ENCODE results near the gene ADAMTS2. TPM values are rescaled to one million over a fixed set of nuclear protein-coding genes. Genes with fewer than 3 reads are reported as not detected.

The ADAMTS2 gene
- total and polyA plus RNA-seq, 4 experiments from 2014 or later, result 0.07 TPM; not detected in 3

DNA sequence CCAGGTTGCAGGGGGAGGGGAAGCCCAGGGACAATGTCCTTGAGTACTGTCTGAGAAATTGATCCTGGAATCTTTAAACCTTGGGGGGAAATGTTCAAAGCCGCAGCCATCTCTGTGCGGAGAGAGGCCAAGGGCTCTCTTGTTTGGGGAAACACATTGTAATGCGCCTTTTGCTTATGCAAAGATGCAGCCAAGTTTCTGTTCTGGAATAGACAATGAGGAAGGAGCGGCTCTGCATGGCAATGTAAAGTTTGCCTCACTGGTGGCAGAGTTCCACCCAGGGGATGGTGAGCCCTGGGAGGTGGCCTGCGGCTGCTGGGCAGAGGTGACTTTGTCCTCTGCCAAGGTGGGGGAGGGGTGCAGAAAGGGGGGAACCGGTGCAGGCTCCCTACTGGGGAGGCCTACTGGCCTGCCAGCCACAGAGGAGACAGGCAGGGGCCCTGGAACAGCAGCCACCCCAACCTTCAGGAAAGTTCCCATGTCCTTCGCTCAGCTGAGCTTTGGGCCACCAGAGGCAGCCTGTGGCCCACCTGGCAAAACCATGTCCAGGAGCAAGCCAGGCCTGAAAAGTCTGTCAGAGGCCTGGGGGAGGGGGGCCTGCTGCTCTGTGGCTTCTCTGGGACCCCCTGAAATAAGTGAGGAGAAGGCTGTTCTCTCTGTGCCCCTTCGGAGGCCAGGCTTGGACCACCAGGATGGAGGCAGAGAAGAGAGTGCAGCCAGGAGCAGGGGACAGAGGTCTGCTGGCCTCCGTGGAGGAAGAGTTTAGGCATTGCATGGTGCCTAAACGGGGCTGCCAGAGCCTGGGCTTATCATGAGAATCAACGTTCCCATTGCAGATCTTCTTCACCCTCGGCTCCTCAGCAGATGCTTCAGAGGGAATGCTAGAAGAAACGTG lies 157.3 kb downstream of the ADAMTS2 start:
- ChIA-PET CTCF (ENCODE audit: partially characterized antibody) (no interaction called here), POLR2A (ENCODE audit: partially characterized antibody) (no interaction called here)
- Mint-ChIP-seq H3K4me3 (no peak overlapping the region), H3K27me3 (peaks cover 6 to 22% of the 10 kb centered on the region in 2 donors), H3K27ac (no peak overlapping the region), H3K9me3 (peaks cover 0 to 2% (median 0%) of the 10 kb centered on the region in 8 donors), H3K4me1 (no peaks in the 10 kb centered on the region), H3K36me3 (no peaks in the 10 kb centered on the region)
- Histone ChIP-seq H3K27ac (ENCODE audit: low read depth, low read length) (no peak overlapping the region), H3K4me1 (ENCODE audit: insufficient read depth, low read length) (no peaks in the 10 kb centered on the region), H3K9me3 (ENCODE audit: control insufficient read depth in 1 of 2, low read length in 2 of 2) (no peaks in the 10 kb centered on the region), H3K36me3 (ENCODE audit: insufficient read depth, low read length) (no peaks in the 10 kb centered on the region), H3K4me3 (ENCODE audit: low read length in 2 of 2) (no peak overlapping the region), H3K27me3 (ENCODE audit: insufficient read depth, low read length) (no peaks in the 10 kb centered on the region)
- intact Hi-C loops (cut with micrococcal nuclease), result no loop called here
- DNase-seq, result no peak

DNA sequence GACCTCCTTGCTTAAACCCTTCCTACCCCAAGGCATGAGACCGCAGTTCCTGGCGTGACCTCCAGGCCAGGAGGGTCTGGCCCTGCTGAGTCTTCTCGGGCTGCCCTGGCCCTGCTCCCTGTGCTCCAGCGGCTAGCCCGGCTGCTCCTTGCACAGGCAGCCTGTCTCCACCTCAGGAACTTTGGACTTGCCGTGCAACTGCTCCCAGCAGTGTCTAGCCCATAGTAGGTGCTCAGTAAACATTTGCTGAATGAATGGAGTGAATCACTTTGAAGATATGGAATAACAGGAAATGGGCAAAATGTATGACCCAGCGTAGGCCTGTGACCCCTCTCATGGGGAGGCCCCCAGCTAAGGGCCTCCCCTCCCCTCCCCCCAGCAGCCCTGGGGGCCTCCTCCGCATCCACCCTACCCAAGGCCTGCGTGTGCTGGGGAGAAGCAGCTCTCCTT lies 158.0 kb downstream of the ADAMTS2 start:
- no peak overlapping the region for H3K4me3 Mint-ChIP-seq
- H3K4me1 Mint-ChIP-seq, result no peaks in the 10 kb centered on the region
- Histone ChIP-seq H3K36me3 (ENCODE audit: insufficient read depth, low read length) (no peaks in the 10 kb centered on the region), H3K4me3 (ENCODE audit: low read length in 2 of 2) (no peak overlapping the region), H3K27ac (ENCODE audit: low read depth, low read length) (no peak overlapping the region), H3K4me1 (ENCODE audit: insufficient read depth, low read length) (no peaks in the 10 kb centered on the region), H3K27me3 (ENCODE audit: insufficient read depth, low read length) (no peaks in the 10 kb centered on the region), H3K9me3 (ENCODE audit: control insufficient read depth in 1 of 2, low read length in 2 of 2) (no peaks in the 10 kb centered on the region)
- intact Hi-C loops (cut with micrococcal nuclease), result no loop called here
- H3K36me3 Mint-ChIP-seq, result no peaks in the 10 kb centered on the region
- no peak for DNase-seq
- H3K9me3 Mint-ChIP-seq, result peaks cover 0 to 2% (median 0%) of the 10 kb centered on the region in 8 donors
- POLR2A ChIA-PET (ENCODE audit: partially characterized antibody), result no interaction called here
- CTCF ChIA-PET (ENCODE audit: partially characterized antibody), result no interaction called here
- H3K27me3 Mint-ChIP-seq, result peaks cover 7 to 22% of the 10 kb centered on the region in 2 donors
- H3K27ac Mint-ChIP-seq, result no peak overlapping the region

DNA sequence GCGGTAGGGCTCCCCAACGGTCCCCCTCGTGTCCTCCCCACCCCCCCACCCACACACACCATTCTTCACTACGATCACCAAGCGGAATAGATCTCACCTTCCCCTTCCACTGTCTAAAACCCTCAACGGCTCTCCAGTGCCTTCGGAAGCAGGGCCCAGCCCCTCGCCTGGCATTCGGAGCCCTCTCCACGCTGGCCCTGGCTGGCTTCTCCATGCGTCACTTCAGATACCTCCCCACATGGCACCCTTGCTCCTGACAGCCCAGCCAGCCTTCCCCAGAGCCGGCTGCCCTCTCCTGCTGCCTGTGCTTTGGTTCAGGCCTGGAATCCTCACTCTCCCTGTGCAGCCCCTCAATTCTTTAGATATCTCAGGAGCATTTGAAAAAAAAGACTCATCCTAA lies 158.5 kb downstream of the ADAMTS2 start:
- ChIA-PET CTCF (ENCODE audit: partially characterized antibody) (no interaction called here), POLR2A (ENCODE audit: partially characterized antibody) (no interaction called here)
- no peaks in the 10 kb centered on the region for H3K9me3 ChIP-seq (ENCODE audit: control insufficient read depth in 1 of 2, low read length in 2 of 2)
- H3K27me3 ChIP-seq (ENCODE audit: insufficient read depth, low read length), result no peaks in the 10 kb centered on the region
- intact Hi-C loops (cut with micrococcal nuclease), result no loop called here
- peaks cover 0 to 2% (median 0%) of the 10 kb centered on the region in 8 donors for H3K9me3 Mint-ChIP-seq
- H3K27me3 Mint-ChIP-seq, result peaks cover 10 to 25% of the 10 kb centered on the region in 2 donors
- DNase-seq, result no peak
- no peak overlapping the region for H3K4me3 ChIP-seq (ENCODE audit: low read length in 2 of 2)
- no peaks in the 10 kb centered on the region for H3K4me1 ChIP-seq (ENCODE audit: insufficient read depth, low read length)
- no peak overlapping the region for H3K27ac ChIP-seq (ENCODE audit: low read depth, low read length)
- H3K27ac Mint-ChIP-seq, result no peak overlapping the region
- H3K36me3 Mint-ChIP-seq, result no peaks in the 10 kb centered on the region
- no peaks in the 10 kb centered on the region for H3K36me3 ChIP-seq (ENCODE audit: insufficient read depth, low read length)
- H3K4me1 Mint-ChIP-seq, result no peaks in the 10 kb centered on the region
- H3K4me3 Mint-ChIP-seq, result no peak overlapping the region

DNA sequence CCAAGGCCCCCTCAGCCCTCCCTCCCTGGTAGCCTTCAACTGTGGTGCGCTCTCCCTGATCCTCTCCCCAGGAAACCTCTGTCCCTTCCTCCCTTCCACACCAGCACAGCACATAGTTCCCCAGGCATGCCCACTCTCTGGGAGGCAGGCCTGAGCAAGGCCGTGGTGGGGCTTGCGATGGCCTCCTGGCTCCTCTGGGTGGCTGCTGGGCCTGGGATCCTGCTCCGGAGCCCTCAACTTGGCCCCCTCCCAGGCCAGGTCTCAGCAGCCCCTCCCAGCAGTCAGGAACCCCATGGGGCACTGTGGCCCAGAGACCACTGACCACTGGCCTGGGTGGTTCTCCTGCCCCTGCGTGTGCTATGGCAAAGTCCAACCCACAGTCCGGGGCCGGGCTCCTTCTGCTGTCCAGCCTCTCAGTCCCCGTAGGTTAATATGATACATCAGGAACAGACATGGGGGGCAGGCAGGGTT lies 159.3 kb downstream of the ADAMTS2 start:
- peaks cover 14 to 31% of the 10 kb centered on the region in 2 donors for H3K27me3 Mint-ChIP-seq
- H3K27ac Mint-ChIP-seq, result peak overlapping the region in 1 of 7 donors; percentile 41
- ChIA-PET POLR2A (ENCODE audit: partially characterized antibody) (no interaction called here), CTCF (ENCODE audit: partially characterized antibody) (no interaction called here)
- H3K36me3 Mint-ChIP-seq, result no peaks in the 10 kb centered on the region
- no peaks in the 10 kb centered on the region for H3K36me3 ChIP-seq (ENCODE audit: insufficient read depth, low read length)
- H3K9me3 ChIP-seq (ENCODE audit: control insufficient read depth in 1 of 2, low read length in 2 of 2), result no peaks in the 10 kb centered on the region
- intact Hi-C loops (cut with micrococcal nuclease), result no loop called here
- H3K4me1 Mint-ChIP-seq, result no peaks in the 10 kb centered on the region
- H3K4me3 Mint-ChIP-seq, result no peak overlapping the region
- no peak overlapping the region for H3K27ac ChIP-seq (ENCODE audit: low read depth, low read length)
- H3K27me3 ChIP-seq (ENCODE audit: insufficient read depth, low read length), result no peaks in the 10 kb centered on the region
- DNase-seq, result no peak
- H3K9me3 Mint-ChIP-seq, result peaks cover 0 to 2% (median 0%) of the 10 kb centered on the region in 8 donors
- no peak overlapping the region for H3K4me3 ChIP-seq (ENCODE audit: low read length in 2 of 2)
- H3K4me1 ChIP-seq (ENCODE audit: insufficient read depth, low read length), result no peaks in the 10 kb centered on the region

DNA sequence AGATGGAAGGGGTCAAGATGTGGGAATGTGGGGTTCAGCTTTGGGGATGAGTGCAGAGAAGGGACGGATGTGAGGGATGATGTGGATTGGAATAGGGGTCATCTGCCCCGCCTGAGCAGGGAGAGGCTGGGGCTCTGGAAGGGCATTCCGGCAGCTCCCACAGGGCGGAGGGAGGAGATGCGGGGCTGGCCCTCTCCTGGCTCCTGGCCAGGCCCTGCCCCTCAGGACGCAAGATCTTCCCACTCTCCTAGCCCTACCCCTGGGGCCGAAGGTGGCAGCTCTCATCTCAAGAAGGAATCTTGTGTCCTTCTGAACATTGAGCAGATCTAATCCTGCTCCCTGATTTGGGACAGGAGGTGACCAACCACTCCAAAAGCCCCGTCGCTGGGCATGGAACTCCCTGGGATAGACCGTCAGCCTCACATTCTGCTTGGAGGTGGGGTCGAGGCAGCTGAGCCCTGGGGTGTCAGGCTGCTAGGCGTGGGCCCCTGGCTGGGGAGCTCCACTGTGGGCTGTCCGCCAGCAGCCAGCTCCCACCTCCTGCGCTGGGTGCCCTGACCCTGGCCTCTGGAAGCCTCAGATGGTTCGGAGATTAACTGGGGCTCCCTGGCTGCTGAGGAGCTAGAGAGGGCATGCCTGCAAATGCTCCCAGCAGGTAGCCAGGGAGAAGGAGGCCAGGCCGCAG lies 159.9 kb downstream of the ADAMTS2 start:
- Mint-ChIP-seq H3K4me3 (no peak overlapping the region), H3K27me3 (peaks cover 16 to 35% of the 10 kb centered on the region in 2 donors), H3K36me3 (no peaks in the 10 kb centered on the region), H3K4me1 (no peaks in the 10 kb centered on the region), H3K27ac (no peak overlapping the region), H3K9me3 (peaks cover 0 to 2% (median 0%) of the 10 kb centered on the region in 8 donors)
- Histone ChIP-seq H3K36me3 (ENCODE audit: insufficient read depth, low read length) (no peaks in the 10 kb centered on the region), H3K4me1 (ENCODE audit: insufficient read depth, low read length) (no peaks in the 10 kb centered on the region), H3K27ac (ENCODE audit: low read depth, low read length) (no peak overlapping the region), H3K9me3 (ENCODE audit: control insufficient read depth in 1 of 2, low read length in 2 of 2) (no peaks in the 10 kb centered on the region), H3K4me3 (ENCODE audit: low read length in 2 of 2) (no peak overlapping the region), H3K27me3 (ENCODE audit: insufficient read depth, low read length) (no peaks in the 10 kb centered on the region)
- DNase-seq, result no peak
- CTCF ChIA-PET (ENCODE audit: partially characterized antibody), result no interaction called here
- POLR2A ChIA-PET (ENCODE audit: partially characterized antibody), result no interaction called here
- intact Hi-C loops (cut with micrococcal nuclease), result no loop called here

DNA sequence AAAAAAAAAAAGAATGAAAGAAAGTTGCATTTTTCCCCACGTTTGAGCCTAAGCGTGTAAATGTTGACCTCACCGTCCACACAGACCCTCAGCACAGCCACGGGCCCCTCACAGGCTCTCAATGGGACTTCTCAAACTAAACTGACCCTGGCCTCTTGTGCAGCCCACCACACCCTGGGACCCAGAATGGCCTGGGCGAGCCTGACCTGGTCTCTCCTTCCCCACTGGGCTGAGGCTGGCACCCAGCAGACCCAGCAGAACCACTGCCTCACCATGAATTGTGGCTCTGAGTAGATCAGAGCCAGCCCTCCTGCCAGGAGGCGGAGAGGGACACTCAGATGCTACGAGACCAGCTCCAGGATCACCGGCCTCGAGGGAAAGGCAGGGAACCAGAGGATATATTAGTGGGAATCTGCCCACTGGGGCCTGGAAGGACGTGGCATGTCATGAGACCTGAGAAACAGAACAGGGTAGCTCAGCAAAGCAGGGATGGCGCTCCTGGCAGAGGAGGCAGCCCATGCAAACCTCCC lies 160.7 kb downstream of the ADAMTS2 start:
- peaks cover 16 to 36% of the 10 kb centered on the region in 2 donors for H3K27me3 Mint-ChIP-seq
- no peaks in the 10 kb centered on the region for H3K4me1 Mint-ChIP-seq
- intact Hi-C loops (cut with micrococcal nuclease), result no loop called here
- H3K36me3 Mint-ChIP-seq, result no peaks in the 10 kb centered on the region
- H3K27ac ChIP-seq (ENCODE audit: low read depth, low read length), result no peak overlapping the region
- no peak for DNase-seq
- peaks cover 0 to 2% (median 0%) of the 10 kb centered on the region in 8 donors for H3K9me3 Mint-ChIP-seq
- H3K27me3 ChIP-seq (ENCODE audit: insufficient read depth, low read length), result no peaks in the 10 kb centered on the region
- H3K4me1 ChIP-seq (ENCODE audit: insufficient read depth, low read length), result no peaks in the 10 kb centered on the region
- H3K9me3 ChIP-seq (ENCODE audit: control insufficient read depth in 1 of 2, low read length in 2 of 2), result no peaks in the 10 kb centered on the region
- no peak overlapping the region for H3K4me3 ChIP-seq (ENCODE audit: low read length in 2 of 2)
- no peak overlapping the region for H3K4me3 Mint-ChIP-seq
- ChIA-PET CTCF (ENCODE audit: partially characterized antibody) (no interaction called here), POLR2A (ENCODE audit: partially characterized antibody) (no interaction called here)
- no peaks in the 10 kb centered on the region for H3K36me3 ChIP-seq (ENCODE audit: insufficient read depth, low read length)
- peak overlapping the region in 1 of 7 donors; percentile 5 for H3K27ac Mint-ChIP-seq

DNA sequence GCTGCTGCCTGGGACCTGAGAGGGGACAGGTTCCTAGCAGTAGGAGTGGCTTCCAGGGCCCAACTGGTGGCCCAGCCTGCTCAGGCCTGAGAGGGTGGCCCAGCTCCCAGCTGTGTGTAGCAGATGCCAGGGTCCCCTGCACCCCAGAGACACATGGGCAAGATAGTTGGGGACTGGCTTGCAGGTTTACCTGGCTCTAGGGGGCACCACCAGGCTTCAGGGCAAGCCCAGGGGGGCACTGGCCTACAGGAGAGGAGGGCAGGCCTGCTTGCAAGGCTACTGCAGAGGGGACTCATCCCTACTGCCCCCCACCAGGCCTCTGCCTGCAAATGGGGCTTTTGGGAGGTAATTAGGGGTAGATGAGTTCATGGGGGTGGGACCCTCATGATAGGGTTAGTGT lies 161.8 kb downstream of the ADAMTS2 start:
- no peaks in the 10 kb centered on the region for H3K36me3 Mint-ChIP-seq
- Histone ChIP-seq H3K27ac (ENCODE audit: low read depth, low read length) (no peak overlapping the region), H3K9me3 (ENCODE audit: control insufficient read depth in 1 of 2, low read length in 2 of 2) (no peaks in the 10 kb centered on the region), H3K36me3 (ENCODE audit: insufficient read depth, low read length) (no peaks in the 10 kb centered on the region), H3K4me3 (ENCODE audit: low read length in 2 of 2) (no peak overlapping the region), H3K27me3 (ENCODE audit: insufficient read depth, low read length) (no peaks in the 10 kb centered on the region), H3K4me1 (ENCODE audit: insufficient read depth, low read length) (no peaks in the 10 kb centered on the region)
- peaks cover 0 to 11% (median 1%) of the 10 kb centered on the region in 8 donors for H3K9me3 Mint-ChIP-seq
- no peak overlapping the region for H3K27ac Mint-ChIP-seq
- no peak overlapping the region for H3K4me3 Mint-ChIP-seq
- no peak for DNase-seq
- POLR2A ChIA-PET (ENCODE audit: partially characterized antibody), result no interaction called here
- intact Hi-C loops (cut with micrococcal nuclease), result no loop called here
- H3K4me1 Mint-ChIP-seq, result no peaks in the 10 kb centered on the region
- peaks cover 18 to 32% of the 10 kb centered on the region in 2 donors for H3K27me3 Mint-ChIP-seq
- CTCF ChIA-PET (ENCODE audit: partially characterized antibody), result no interaction called here

All from CD4-positive, alpha-beta memory T cell (primary cell).